Immature natural killer cell (primary cell): Measurements from ENCODE around the gene ZNF497. TPM values are rescaled to one million over a fixed set of nuclear protein-coding genes. Genes with fewer than 3 reads are reported as not detected.
"Not testable (repeated sequence)": the region's sequence is repeated elsewhere in the genome, so short reads cannot be mapped to it uniquely, and the experiment has no call there.

ENCODE experiments used
- DNase-seq, 3 donors: peaks; one replicate each; pipeline ENCODE4 v3.0.0; 2022; ENCODE audit warnings: mixed read lengths in 1 of 3
- H3K27ac Mint-ChIP-seq, 6 donors: one replicate each; pipeline ENCODE4 v1.8.0; 2020; ENCODE audit warnings: mixed read lengths in 6 of 6, mild to moderate bottlenecking in 5 of 6, inconsistent platforms in 4 of 6, moderate library complexity in 3 of 6
- H3K27me3 Mint-ChIP-seq, 3 donors: one replicate each; pipeline ENCODE4 v1.8.0; 2020 to 2021; ENCODE audit warnings: low read depth in 3 of 3, mild to moderate bottlenecking in 3 of 3, mixed read lengths in 3 of 3, moderate library complexity in 3 of 3, inconsistent platforms in 1 of 3
- H3K36me3 Mint-ChIP-seq, 3 donors: one replicate each; pipeline ENCODE4 v1.8.0; 2020; ENCODE audit warnings: mixed read lengths in 3 of 3, inconsistent platforms in 2 of 3, mild to moderate bottlenecking in 2 of 3
- H3K4me1 Mint-ChIP-seq, 2 donors: one replicate each; pipeline ENCODE4 v1.8.0; 2020; ENCODE audit warnings: inconsistent platforms in 2 of 2, mild to moderate bottlenecking in 2 of 2, mixed read lengths in 2 of 2, moderate library complexity in 1 of 2
- H3K4me3 Mint-ChIP-seq, 5 donors: one replicate each; pipeline ENCODE4 v1.8.0; 2020; ENCODE audit warnings: mild to moderate bottlenecking in 5 of 5, mixed read lengths in 5 of 5, inconsistent platforms in 3 of 5, moderate library complexity in 3 of 5
- H3K9me3 Mint-ChIP-seq, 6 donors: one replicate each; pipeline ENCODE4 v1.8.0; 2020; ENCODE audit warnings: mild to moderate bottlenecking in 6 of 6, mixed read lengths in 6 of 6, inconsistent platforms in 4 of 6, moderate library complexity in 3 of 6
- polyA plus RNA-seq, 3 donors: library from polyadenylated mRNA; unstranded; fragments of 300-500 nt; fragmentation: Illumina TruSeq; gene quantifications; one replicate each; pipeline ENCODE4 v1.2.3, GENCODE V29; 2021

ZNF497 gene
- polyA plus RNA-seq, 3 donors from 2014 or later: 0.40 to 0.91 (median 0.62) TPM

DNA sequence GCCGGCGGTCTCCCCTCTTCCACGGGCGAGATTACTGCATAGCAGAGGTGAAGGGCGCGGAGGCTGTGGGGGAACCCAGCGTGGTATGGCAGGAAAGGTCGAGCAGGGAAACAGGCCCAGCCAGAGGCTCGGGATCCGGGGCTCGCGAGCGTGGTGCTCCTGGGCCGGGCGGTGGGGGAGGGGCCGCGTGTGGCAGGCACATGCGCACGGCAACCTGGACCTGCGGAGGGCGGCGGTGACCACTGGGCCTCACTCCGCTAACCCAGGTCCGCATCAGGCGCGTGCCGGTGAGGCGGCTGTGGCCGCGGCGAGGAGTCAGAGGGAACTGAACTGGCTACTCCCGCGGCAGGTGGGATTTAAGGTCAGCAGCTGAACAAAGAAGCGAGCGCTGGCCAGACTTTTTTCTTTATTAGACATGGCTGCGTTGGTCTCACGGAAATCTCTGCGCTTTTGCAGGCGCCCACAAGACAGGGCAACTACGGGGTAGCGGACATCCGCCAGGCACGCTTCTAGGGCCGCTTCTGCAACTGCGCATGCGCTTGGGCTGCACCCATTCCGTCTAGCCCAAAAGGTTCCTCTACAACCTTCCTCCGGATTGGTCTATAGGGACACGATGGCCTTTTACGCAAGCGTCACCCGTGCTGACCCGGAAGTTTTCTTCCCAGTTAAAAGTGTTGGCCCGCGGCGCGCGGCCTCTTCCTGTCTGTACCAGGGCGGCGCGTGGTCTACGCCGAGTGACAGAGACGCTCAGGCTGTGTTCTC, 24.2 kb upstream of the ZNF497 start, which contains the start of gene RPS5:
Gene RPS5 (plus strand): TSS at position 694 of the 762 bp plus-strand sequence. CDS start 869 bp downstream, outside the sequence.
- H3K4me3 Mint-ChIP-seq: peak within 1 kb of the TSS; percentile 89 to 96 (median 94)
- H3K27me3 Mint-ChIP-seq: peaks cover 10 to 16% (median 14%) of the 10 kb centered on the region in 3 donors
- peak within 1 kb of the TSS; percentile 96 to 99 (median 96) for H3K27ac Mint-ChIP-seq
- H3K36me3 Mint-ChIP-seq: peaks cover 11 to 12% (median 12%) of the 10 kb centered on the region in 3 donors
- DNase-seq: peak; percentile 95 to 99 (median 97)
- no peaks in the 10 kb centered on the region for H3K9me3 Mint-ChIP-seq
- peaks cover 39 to 44% of the 10 kb centered on the region in 2 donors for H3K4me1 Mint-ChIP-seq

DNA sequence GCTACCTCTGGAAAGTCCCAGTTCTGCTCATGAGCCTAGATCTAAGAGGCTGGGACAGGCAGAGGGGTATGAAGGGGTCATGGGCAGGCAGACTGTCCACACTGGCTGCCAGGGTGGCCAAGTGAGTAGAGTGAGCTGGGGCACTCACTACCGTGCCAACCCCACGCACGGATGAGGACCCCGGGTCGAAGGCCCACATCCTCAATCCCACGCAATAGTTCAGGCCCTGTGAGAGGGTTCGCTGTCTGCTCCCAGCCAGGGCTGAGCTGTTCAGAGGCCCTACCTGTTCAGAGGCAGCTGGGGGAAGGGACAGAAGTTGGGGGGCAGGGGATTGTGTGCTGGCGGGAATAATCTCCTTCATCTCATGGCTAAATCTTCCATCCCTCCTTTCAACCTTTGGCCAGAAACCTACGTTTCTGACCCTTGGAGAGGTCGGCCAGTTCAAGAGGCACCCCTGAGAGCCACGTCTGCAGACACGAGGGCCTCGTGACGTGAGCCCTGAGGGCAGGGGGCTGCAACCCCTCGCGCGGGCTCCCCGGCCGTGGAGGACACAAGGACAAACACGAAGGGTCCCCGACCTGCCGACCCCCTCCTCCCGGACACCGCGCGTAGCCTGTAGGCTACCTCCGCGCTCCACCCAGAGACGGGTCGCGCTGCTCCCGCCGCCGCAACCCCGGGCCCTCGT, 23.5 kb upstream of the ZNF497 start:
- no peak for DNase-seq
- peak overlapping the region; percentile 89 to 96 (median 94) for H3K4me3 Mint-ChIP-seq
- peaks cover 11 to 12% (median 12%) of the 10 kb centered on the region in 3 donors for H3K36me3 Mint-ChIP-seq
- peaks cover 15 to 19% (median 15%) of the 10 kb centered on the region in 3 donors for H3K27me3 Mint-ChIP-seq
- H3K9me3 Mint-ChIP-seq: no peaks in the 10 kb centered on the region
- peak overlapping the region; percentile 96 to 99 (median 96) for H3K27ac Mint-ChIP-seq
- peaks cover 44 to 49% of the 10 kb centered on the region in 2 donors for H3K4me1 Mint-ChIP-seq

- H3K27ac Mint-ChIP-seq: peak overlapping the region; percentile 96 to 99 (median 96)
- H3K27me3 Mint-ChIP-seq: peaks cover 16 to 21% (median 17%) of the 10 kb centered on the region in 3 donors
- H3K4me3 Mint-ChIP-seq: peak overlapping the region; percentile 63 to 96 (median 93)
- peaks cover 39 to 47% of the 10 kb centered on the region in 2 donors for H3K4me1 Mint-ChIP-seq
- no peak for DNase-seq
- H3K36me3 Mint-ChIP-seq: peaks cover 7% of the 10 kb centered on the region in 3 donors
- H3K9me3 Mint-ChIP-seq: no peaks in the 10 kb centered on the region
Measured at GRCh38 chr19:58385313-58385890, 22.9 kb upstream of the ZNF497 start.

GRCh38 chr19:58382997-58383603, 20.5 kb upstream of the ZNF497 start:
- Mint-ChIP-seq H3K4me3 (peak overlapping the region in 2 of 5 donors; percentile 21 to 60), H3K4me1 (peaks cover 42 to 48% of the 10 kb centered on the region in 2 donors), H3K27ac (peak overlapping the region in 4 of 6 donors; percentile 34 to 92 (median 58))

GRCh38 chr19:58381460-58382212, 19.1 kb upstream of the ZNF497 start:
- no peak for DNase-seq
- Mint-ChIP-seq H3K9me3 (no peaks in the 10 kb centered on the region), H3K27ac (peak overlapping the region; percentile 94 to 96 (median 95)), H3K4me1 (peaks cover 28 to 35% of the 10 kb centered on the region in 2 donors), H3K4me3 (peak overlapping the region; percentile 87 to 96 (median 89)), H3K27me3 (peaks cover 7 to 10% (median 9%) of the 10 kb centered on the region in 3 donors), H3K36me3 (no peaks in the 10 kb centered on the region)

More at GRCh38 chr19:58382997-58383603, 20.5 kb upstream of the ZNF497 start:
- Mint-ChIP-seq H3K9me3 (no peaks in the 10 kb centered on the region), H3K27me3 (peaks cover 16 to 21% (median 17%) of the 10 kb centered on the region in 3 donors), H3K36me3 (no peaks in the 10 kb centered on the region)
- no peak for DNase-seq

- H3K4me3 Mint-ChIP-seq: peak within 1 kb of the TSS; percentile 87 to 96 (median 89)
- H3K9me3 Mint-ChIP-seq: no peaks in the 10 kb centered on the region
- DNase-seq: peak; percentile 98 to 99 (median 99)
- H3K4me1 Mint-ChIP-seq: peaks cover 28 to 30% of the 10 kb centered on the region in 2 donors
- H3K27me3 Mint-ChIP-seq: peaks cover 4 to 9% (median 7%) of the 10 kb centered on the region in 3 donors
- no peaks in the 10 kb centered on the region for H3K36me3 Mint-ChIP-seq
- peak within 1 kb of the TSS; percentile 95 to 97 (median 96) for H3K27ac Mint-ChIP-seq
Measured at GRCh38 chr19:58380662-58381459, 18.3 kb upstream of the ZNF497 start, which contains the start of gene ZNF837. TSS of gene ZNF837 (minus strand) at chr19:58381030. CDS start at chr19:58369332, 11,698 bp downstream.

DNA sequence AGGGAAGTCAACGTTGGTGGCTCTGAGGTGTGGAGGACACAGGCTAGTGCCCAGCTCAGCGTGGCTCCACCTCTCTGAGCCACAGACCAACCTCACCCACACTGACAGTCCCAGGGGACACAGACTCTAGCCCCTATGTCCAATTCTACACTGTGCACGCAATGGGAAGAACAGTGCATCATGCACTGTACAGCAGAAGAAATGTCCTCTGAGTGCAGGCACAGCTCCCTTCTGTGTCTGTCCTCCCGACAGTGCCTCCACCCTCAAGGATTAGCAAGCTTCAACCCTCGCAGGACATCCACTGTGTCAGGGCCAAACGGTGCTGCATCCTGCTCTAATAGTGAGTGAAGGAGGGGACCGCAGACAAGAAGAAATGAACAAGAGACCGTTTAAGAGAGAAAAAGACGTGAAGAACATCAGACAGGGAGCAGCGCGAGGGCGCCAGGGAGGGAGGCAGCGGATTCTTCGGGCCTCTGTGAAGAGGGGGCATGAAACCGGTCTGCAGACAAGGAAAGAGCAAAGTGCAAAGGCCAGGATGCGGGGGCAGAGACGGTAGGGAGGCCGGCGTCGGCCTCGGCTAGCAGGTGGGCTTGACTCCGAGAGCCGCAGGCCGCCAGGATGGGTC, 17.6 kb upstream of the ZNF497 start:
- H3K4me3 Mint-ChIP-seq: peak overlapping the region; percentile 87 to 96 (median 89)
- no peak for DNase-seq
- peak overlapping the region; percentile 92 to 97 (median 96) for H3K27ac Mint-ChIP-seq
- H3K4me1 Mint-ChIP-seq: peaks cover 26 to 28% of the 10 kb centered on the region in 2 donors
- no peaks in the 10 kb centered on the region for H3K9me3 Mint-ChIP-seq
- H3K27me3 Mint-ChIP-seq: peaks cover 4 to 8% (median 7%) of the 10 kb centered on the region in 3 donors
- H3K36me3 Mint-ChIP-seq: no peaks in the 10 kb centered on the region

DNA sequence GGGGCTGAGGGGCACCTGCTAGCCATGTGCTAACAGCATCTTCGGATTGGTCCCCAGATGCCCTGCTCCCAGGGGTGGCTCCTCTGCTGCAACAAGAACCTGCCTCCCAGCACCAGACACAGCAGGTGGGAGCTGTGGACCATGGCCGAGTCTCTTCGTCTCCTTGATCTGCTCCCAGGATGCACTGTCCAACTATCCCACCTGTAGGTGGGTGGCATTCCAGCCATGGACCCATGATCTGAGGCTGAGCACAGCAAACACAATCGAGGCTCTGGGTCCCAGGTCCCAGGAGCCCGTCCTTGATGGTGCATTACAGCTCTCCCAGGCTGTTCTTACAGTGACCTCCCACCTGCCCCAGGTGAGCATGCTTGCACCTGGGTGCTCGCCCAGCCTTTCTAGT, 16.7 kb upstream of the ZNF497 start:
- H3K36me3 Mint-ChIP-seq: no peaks in the 10 kb centered on the region
- peak overlapping the region in 4 of 5 donors; percentile 87 to 96 (median 88) for H3K4me3 Mint-ChIP-seq
- H3K27ac Mint-ChIP-seq: peak overlapping the region; percentile 92 to 97 (median 96)
- peaks cover 2 to 8% (median 7%) of the 10 kb centered on the region in 3 donors for H3K27me3 Mint-ChIP-seq
- no peak for DNase-seq
- H3K4me1 Mint-ChIP-seq: peaks cover 26 to 28% of the 10 kb centered on the region in 2 donors
- H3K9me3 Mint-ChIP-seq: no peaks in the 10 kb centered on the region

GRCh38 chr19:58376724-58377123, 14.2 kb upstream of the ZNF497 start:
- H3K9me3 Mint-ChIP-seq, H3K4me3 Mint-ChIP-seq, DNase-seq, H3K36me3 Mint-ChIP-seq, H3K27me3 Mint-ChIP-seq, H3K27ac Mint-ChIP-seq: not testable (repeated sequence)
- peaks cover 18 to 23% of the 10 kb centered on the region in 2 donors for H3K4me1 Mint-ChIP-seq

- Mint-ChIP-seq H3K4me1 (peaks cover 3 to 6% of the 10 kb centered on the region in 2 donors), H3K9me3 (no peaks in the 10 kb centered on the region), H3K27me3 (peaks cover 0 to 3% (median 2%) of the 10 kb centered on the region in 3 donors), H3K27ac (no peak overlapping the region), H3K36me3 (no peaks in the 10 kb centered on the region), H3K4me3 (no peak overlapping the region)
- DNase-seq: no peak
Measured at GRCh38 chr19:58374200-58374599, 11.6 kb upstream of the ZNF497 start.

- no peak overlapping the region for H3K27ac Mint-ChIP-seq
- no peak overlapping the region for H3K4me3 Mint-ChIP-seq
- H3K36me3 Mint-ChIP-seq: no peaks in the 10 kb centered on the region
- no peaks in the 10 kb centered on the region for H3K4me1 Mint-ChIP-seq
- H3K9me3 Mint-ChIP-seq: no peaks in the 10 kb centered on the region
- no peak for DNase-seq
- H3K27me3 Mint-ChIP-seq: peaks cover 0 to 3% (median 2%) of the 10 kb centered on the region in 3 donors
Measured at GRCh38 chr19:58372311-58373133, 10.0 kb upstream of the ZNF497 start.
